Tibial artery (tissue), 4 donors: ENCODE data around the gene MYO10.

Experiments used
- DNase-seq, 2 donors: peaks; one replicate each; pipeline ENCODE4 v3.0.0-alpha.2; 2019
- H3K27ac ChIP-seq, 2 donors: fragments of 200-600 bp; sonication (generic) in 1 of 2; 1 replicate in 1 of 2; 2 replicates in 1 of 2; pipeline ENCODE4 v1.5.1; 2018 to 2019; ENCODE audit warnings: mild to moderate bottlenecking in 1 of 2
- H3K27me3 ChIP-seq, 2 donors: fragments of 200-600 bp; sonication (generic) in 1 of 2; one replicate each; pipeline versions ENCODE4 v1.5.1 to v1.6.0; 2016 to 2019
- H3K36me3 ChIP-seq, 3 donors: fragments of 200-600 bp; sonication (generic) in 2 of 3; one replicate each; pipeline ENCODE4 v1.5.1; 2016 to 2019; ENCODE audit warnings: mild to moderate bottlenecking in 2 of 3
- H3K4me1 ChIP-seq, 4 donors: fragments of 200-600 bp; sonication (generic) in 2 of 4; 1 replicate in 3 of 4; 2 replicates in 1 of 4; pipeline ENCODE4 v1.5.1; 2016 to 2019
- H3K4me3 ChIP-seq, 2 donors: fragments of 200-600 bp; sonication (generic) in 1 of 2; 1 replicate in 1 of 2; 2 replicates in 1 of 2; pipeline ENCODE4 v1.5.1; 2018 to 2019; ENCODE audit warnings: mild to moderate bottlenecking in 2 of 2
- H3K9me3 ChIP-seq, 3 donors: fragments of 200-600 bp; sonication (generic) in 1 of 3; one replicate each; pipeline ENCODE4 v1.5.1; 2016 to 2019
- CTCF ChIP-seq, 2 experiments: fragments of 200-600 bp in 1 of 2; fragments of 450-650 bp in 1 of 2; IDR thresholded peaks; one replicate each; pipeline ENCODE4 v1.5.1; 2017 to 2019; ENCODE audit warnings: antibody characterized with exemption in 2 of 2, mild to moderate bottlenecking in 1 of 2, moderate library complexity in 1 of 2
- intact Hi-C: fragments of 100-400 bp; cut with DNase I; formaldehyde crosslinking; loops from one replicate; pipeline ENCODE4 v1.15.0; 2023; ENCODE audit warnings: low total_unique reads

MYO10 gene

DNA sequence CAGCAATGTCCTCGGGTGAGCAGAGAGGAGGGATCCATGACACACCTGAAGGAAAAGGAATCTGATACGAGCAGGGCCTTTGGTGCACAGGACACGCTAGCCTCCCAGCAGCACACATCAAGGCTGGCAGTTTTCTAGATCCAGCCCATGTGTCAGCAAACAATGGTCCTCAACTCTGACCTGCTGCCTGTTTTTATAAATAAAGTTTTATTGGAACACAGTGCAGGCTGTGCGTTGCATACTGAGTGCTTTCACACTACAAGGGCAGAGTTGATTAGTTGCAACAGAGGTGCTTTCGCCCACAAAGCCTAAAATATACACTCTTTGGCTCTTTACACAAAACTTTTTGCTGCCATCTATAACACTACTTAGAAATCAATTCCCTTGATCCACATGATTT, 147.1 kb downstream of the MYO10 start:
- Histone ChIP-seq H3K9me3 (no peaks in the 10 kb centered on the region), H3K36me3 (peaks cover 0 to 5% (median 0%) of the 10 kb centered on the region in 3 donors), H3K4me3 (no peak overlapping the region), H3K4me1 (peaks cover 0 to 6% (median 2%) of the 10 kb centered on the region in 4 donors), H3K27ac (no peak overlapping the region), H3K27me3 (no peaks in the 10 kb centered on the region)
- intact Hi-C loops: no loop called here
- DNase-seq: no peak
- TF ChIP-seq CTCF (IDR thresholded peaks at IDR 0.05): no peak

DNA sequence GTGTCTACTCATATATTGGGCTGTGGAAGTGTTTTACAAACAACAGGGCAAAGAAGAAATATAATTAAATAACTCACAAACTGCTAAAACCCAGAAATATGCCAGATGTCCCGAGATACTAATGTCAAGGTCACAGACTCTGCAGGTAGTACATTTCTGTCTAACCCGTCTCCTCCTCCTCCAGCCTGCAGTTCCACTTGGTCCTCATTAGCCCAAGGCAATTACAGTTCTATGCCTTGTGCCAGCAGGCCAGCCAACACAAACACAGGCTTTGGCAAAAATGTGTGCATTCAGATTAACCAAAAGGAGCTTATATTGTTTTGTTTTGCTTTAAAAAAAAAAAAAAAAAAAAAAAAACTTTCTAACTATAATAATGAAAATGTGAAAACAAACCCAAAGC, 148.8 kb downstream of the MYO10 start:
- intact Hi-C loops: no loop called here
- peaks cover 0 to 6% (median 2%) of the 10 kb centered on the region in 4 donors for H3K4me1 ChIP-seq
- H3K36me3 ChIP-seq: peaks cover 0 to 4% (median 4%) of the 10 kb centered on the region in 3 donors
- DNase-seq: no peak
- H3K27me3 ChIP-seq: no peaks in the 10 kb centered on the region
- H3K27ac ChIP-seq: no peak overlapping the region
- no peak for TF ChIP-seq CTCF (IDR thresholded peaks at IDR 0.05)
- H3K9me3 ChIP-seq: no peaks in the 10 kb centered on the region
- no peak overlapping the region for H3K4me3 ChIP-seq

GRCh38 chr5:16784843-16785791, 151.0 kb downstream of the MYO10 start:
- Histone ChIP-seq H3K9me3 (no peaks in the 10 kb centered on the region), H3K36me3 (peaks cover 3 to 13% (median 9%) of the 10 kb centered on the region in 3 donors), H3K27me3 (no peaks in the 10 kb centered on the region), H3K27ac (no peak overlapping the region), H3K4me1 (peaks cover 0 to 6% (median 0%) of the 10 kb centered on the region in 4 donors), H3K4me3 (no peak overlapping the region)
- DNase-seq: no peak
- no peak for TF ChIP-seq CTCF (IDR thresholded peaks at IDR 0.05)
- intact Hi-C loops: no loop called here

DNA sequence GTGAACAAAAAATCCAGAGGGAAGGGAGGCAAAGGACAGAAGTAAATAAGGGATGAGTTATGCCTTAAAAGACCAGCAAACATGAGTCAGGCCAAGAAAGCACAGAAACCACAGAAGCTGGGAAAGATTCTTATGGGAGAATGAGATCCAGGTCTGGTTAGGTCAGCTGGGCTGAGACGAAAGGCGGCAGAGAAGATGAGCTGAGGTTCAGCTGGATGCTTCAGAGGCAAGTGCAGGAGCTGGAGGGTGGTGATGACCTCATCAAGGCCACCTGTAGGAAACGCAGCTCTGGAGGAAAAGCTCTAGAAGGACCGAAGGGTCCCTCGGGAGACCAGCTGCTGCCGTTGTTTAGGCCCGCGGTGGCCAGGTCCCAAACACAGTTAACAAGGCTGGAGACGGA, 152.0 kb downstream of the MYO10 start:
- no peak for TF ChIP-seq CTCF (IDR thresholded peaks at IDR 0.05)
- Histone ChIP-seq H3K9me3 (no peaks in the 10 kb centered on the region), H3K36me3 (peaks cover 3 to 18% (median 9%) of the 10 kb centered on the region in 3 donors), H3K4me3 (no peak overlapping the region), H3K4me1 (peaks cover 0 to 6% (median 0%) of the 10 kb centered on the region in 4 donors), H3K27me3 (no peaks in the 10 kb centered on the region), H3K27ac (no peak overlapping the region)
- DNase-seq: no peak
- intact Hi-C loops: no loop called here

GRCh38 chr5:16781828-16782626, 154.1 kb downstream of the MYO10 start:
- intact Hi-C loops: no loop called here
- Histone ChIP-seq H3K27ac (no peak overlapping the region), H3K4me1 (peaks cover 0 to under 1% (median 0%) of the 10 kb centered on the region in 4 donors), H3K9me3 (no peaks in the 10 kb centered on the region), H3K36me3 (peaks cover 3 to 24% (median 14%) of the 10 kb centered on the region in 3 donors), H3K4me3 (no peak overlapping the region), H3K27me3 (no peaks in the 10 kb centered on the region)
- no peak for TF ChIP-seq CTCF (IDR thresholded peaks at IDR 0.05)
- DNase-seq: no peak
